ENCODE data around the gene ATP1A4. TPM values are rescaled to one million over a fixed set of nuclear protein-coding genes. Genes with fewer than 3 reads are reported as not detected.
A peak's percentile ranks its signal among the peaks of the same experiment; 100 is the strongest.
"Not testable (repeated sequence)": the region's sequence is repeated elsewhere in the genome, so short reads cannot be mapped to it uniquely, and the experiment has no call there.

Gene ATP1A4
- total and polyA plus RNA-seq, 12 donors, result 0.17 to 0.96 (median 0.46) TPM; not detected in 9

DNA sequence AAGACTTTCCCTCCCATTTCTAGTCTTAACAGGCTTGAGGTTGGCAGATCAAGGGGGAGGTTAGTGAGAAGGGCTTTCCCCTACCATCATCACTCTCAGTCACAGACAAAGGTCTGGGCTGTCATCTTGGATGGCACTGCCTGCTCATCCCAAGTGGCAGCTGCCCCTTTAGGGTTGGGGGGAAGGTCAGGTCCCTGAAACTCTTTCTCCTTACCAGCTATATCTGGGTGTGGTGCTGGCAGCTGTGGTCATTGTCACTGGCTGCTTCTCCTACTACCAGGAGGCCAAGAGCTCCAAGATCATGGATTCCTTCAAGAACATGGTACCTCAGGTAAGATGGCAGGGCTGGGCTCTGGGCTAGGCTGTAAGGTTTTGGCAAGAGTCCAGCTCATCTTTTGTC, 27.7 kb upstream of the ATP1A4 start:
- H3K4me3 ChIP-seq, result no peak overlapping the region
- no peak overlapping the region for H3K27ac ChIP-seq
- H3K4me1 ChIP-seq (replicated peaks in 1 of 2), result peaks cover 0 to 6% of the 10 kb centered on the region in 2 donors
- no peak for DNase-seq
- H3K36me3 ChIP-seq (replicated peaks in 1 of 2), result no peaks in the 10 kb centered on the region
- no peak for TF ChIP-seq POLR2A (IDR thresholded peaks at IDR 0.05)
- TF ChIP-seq, protein P1, sequence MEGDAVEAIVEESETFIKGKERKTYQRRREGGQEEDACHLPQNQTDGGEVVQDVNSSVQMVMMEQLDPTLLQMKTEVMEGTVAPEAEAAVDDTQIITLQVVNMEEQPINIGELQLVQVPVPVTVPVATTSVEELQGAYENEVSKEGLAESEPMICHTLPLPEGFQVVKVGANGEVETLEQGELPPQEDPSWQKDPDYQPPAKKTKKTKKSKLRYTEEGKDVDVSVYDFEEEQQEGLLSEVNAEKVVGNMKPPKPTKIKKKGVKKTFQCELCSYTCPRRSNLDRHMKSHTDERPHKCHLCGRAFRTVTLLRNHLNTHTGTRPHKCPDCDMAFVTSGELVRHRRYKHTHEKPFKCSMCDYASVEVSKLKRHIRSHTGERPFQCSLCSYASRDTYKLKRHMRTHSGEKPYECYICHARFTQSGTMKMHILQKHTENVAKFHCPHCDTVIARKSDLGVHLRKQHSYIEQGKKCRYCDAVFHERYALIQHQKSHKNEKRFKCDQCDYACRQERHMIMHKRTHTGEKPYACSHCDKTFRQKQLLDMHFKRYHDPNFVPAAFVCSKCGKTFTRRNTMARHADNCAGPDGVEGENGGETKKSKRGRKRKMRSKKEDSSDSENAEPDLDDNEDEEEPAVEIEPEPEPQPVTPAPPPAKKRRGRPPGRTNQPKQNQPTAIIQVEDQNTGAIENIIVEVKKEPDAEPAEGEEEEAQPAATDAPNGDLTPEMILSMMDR (IDR thresholded peaks at IDR 0.05), result no peak
- H3K9me3 ChIP-seq (replicated peaks in 1 of 3), result no peaks in the 10 kb centered on the region
- intact Hi-C loops (cut with DNase I), result no loop called here
- H3K27me3 ChIP-seq, result no peaks in the 10 kb centered on the region

DNA sequence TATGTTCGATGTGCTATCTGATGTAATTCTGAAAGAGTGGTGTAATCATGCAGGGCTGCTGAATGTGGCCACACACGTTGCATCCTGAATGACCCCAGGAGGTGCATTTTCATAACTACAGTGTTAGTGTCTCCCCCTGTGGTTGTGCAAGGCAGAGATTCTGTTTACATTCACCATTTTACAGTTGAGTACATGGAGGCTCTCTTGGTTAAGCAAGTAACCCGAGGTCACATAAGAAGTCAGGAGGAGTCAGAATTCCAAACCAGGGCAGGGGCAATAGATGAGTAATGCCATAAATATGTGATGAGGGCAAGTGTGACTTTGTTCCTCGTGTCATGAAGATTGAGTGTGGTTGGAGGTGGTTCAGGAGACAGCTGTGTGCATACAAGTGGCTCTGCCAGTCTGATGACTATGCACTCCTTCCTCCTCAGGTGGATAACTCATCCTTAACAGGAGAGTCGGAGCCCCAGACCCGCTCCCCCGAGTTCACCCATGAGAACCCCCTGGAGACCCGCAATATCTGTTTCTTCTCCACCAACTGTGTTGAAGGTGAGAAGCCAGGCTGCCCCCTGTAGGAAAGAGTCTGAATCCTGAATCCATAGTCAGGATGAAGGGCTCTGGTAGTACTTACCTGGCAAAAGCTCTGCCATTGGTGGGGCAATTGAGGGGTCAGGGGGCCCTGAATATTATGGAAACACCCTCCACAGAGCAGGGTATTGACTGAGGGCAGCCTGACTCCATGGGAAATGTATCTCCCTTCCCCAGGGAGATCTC, 26.5 kb upstream of the ATP1A4 start:
- WGBS, 4 donors, result 59 to 68% (median 63%) methylated on average over 8 of the region's 8 CpGs
- peak; percentile 54 to 81 (median 72) for DNase-seq
- intact Hi-C loops (cut with DNase I), result no loop called here
- no peaks in the 10 kb centered on the region for H3K27me3 ChIP-seq
- TF ChIP-seq POLR2A (IDR thresholded peaks at IDR 0.05), result no peak
- TF ChIP-seq, protein P1 (IDR thresholded peaks at IDR 0.05), result peak in 2 of 6 experiments; percentile 5 to 12
- H3K27ac ChIP-seq, result peak overlapping the region in 1 of 5 donors; percentile 66
- H3K4me3 ChIP-seq, result no peak overlapping the region
- peaks cover 0 to 6% of the 10 kb centered on the region in 2 donors for H3K4me1 ChIP-seq (replicated peaks in 1 of 2)
- no peaks in the 10 kb centered on the region for H3K9me3 ChIP-seq (replicated peaks in 1 of 3)
- H3K36me3 ChIP-seq (replicated peaks in 1 of 2), result no peaks in the 10 kb centered on the region

DNA sequence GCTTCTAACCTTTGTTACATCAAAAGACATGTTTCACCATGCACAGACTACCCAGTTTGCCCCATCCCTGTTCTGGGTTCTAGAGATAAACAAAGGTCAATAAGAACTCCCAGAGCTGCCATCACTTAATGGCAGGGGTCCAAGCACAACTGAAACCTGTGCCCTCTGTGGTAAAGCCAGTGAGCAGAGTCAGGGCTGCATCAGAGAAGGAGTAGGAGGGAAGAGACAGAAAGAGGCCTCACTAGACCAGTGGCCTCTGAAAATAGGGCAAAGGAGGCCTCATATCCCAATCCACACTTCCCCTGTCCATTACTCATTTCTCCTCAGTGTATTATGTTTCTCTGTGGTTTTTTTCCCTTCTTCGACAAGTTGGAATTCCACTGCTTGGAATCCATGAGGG, 25.7 kb upstream of the ATP1A4 start:
- TF ChIP-seq, protein P1 (IDR thresholded peaks at IDR 0.05), result no peak
- no peak for TF ChIP-seq POLR2A (IDR thresholded peaks at IDR 0.05)
- intact Hi-C loops (cut with DNase I), result no loop called here
- Histone ChIP-seq H3K36me3 (replicated peaks in 1 of 2) (no peaks in the 10 kb centered on the region), H3K4me3 (no peak overlapping the region), H3K27me3 (no peaks in the 10 kb centered on the region), H3K9me3 (replicated peaks in 1 of 3) (no peaks in the 10 kb centered on the region), H3K27ac (no peak overlapping the region), H3K4me1 (replicated peaks in 1 of 2) (peaks cover 0 to 6% of the 10 kb centered on the region in 2 donors)
- 55 to 86% (median 78%) methylated on average over 1 of the region's 1 CpG for WGBS, 4 donors
- no peak for DNase-seq

DNA sequence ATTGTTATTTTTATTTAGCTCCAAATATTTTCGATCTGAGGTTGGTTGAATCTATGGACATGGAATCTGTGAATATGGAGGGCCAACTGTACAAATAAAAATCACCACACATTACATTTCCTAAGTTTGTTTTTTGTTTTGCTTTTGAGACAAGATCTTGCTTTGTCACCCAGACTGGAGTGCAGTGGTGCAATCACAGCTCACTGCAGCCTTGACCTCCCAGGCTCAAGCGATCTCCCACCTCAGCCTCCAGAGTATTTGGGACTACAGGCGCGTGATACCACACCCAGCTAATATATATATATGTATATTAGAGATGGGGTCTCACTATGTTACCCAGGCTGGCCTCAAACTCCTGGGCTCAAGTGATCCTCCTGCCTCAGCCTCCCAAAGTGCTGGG, 25.1 kb upstream of the ATP1A4 start:
- H3K4me1 ChIP-seq (replicated peaks in 1 of 2); H3K36me3 ChIP-seq (replicated peaks in 1 of 2); H3K9me3 ChIP-seq (replicated peaks in 1 of 3); H3K27me3 ChIP-seq; H3K27ac ChIP-seq; intact Hi-C loops (cut with DNase I); H3K4me3 ChIP-seq; DNase-seq: not testable (repeated sequence)
- WGBS, 4 donors, result 65 to 74% (median 66%) methylated on average over 4 of the region's 4 CpGs

DNA sequence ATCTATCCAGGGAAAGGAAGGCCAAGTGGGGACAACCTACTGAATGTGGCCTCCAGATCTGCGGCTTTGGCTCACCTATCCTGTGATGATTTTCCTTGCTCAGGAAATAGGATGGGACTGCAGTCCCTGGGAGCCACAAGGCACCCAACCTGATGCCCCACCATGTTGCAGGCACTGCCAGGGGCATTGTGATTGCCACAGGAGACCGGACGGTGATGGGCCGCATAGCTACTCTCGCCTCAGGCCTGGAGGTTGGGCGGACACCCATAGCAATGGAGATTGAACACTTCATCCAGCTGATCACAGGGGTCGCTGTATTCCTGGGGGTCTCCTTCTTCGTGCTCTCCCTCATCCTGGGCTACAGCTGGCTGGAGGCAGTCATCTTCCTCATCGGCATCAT, 24.0 kb upstream of the ATP1A4 start:
- no peak overlapping the region for H3K27ac ChIP-seq
- H3K9me3 ChIP-seq (replicated peaks in 1 of 3), result no peaks in the 10 kb centered on the region
- H3K4me1 ChIP-seq (replicated peaks in 1 of 2), result peaks cover 0 to 6% of the 10 kb centered on the region in 2 donors
- no peak for DNase-seq
- H3K4me3 ChIP-seq, result no peak overlapping the region
- H3K27me3 ChIP-seq, result no peaks in the 10 kb centered on the region
- no peak for TF ChIP-seq POLR2A (IDR thresholded peaks at IDR 0.05)
- TF ChIP-seq, protein P1 (IDR thresholded peaks at IDR 0.05), result no peak
- intact Hi-C loops (cut with DNase I), result no loop called here
- 91 to 100% (median 94%) methylated on average over 6 to 9 of the region's 9 CpGs for WGBS, 4 donors
- no peaks in the 10 kb centered on the region for H3K36me3 ChIP-seq (replicated peaks in 1 of 2)
